HepG2 (cell line): ENCODE measurements around the gene DDAH2. TPM values are rescaled to one million over a fixed set of nuclear protein-coding genes. Genes with fewer than 3 reads are reported as not detected.

Experiments used
- ARHGAP35 ChIP-seq: sonication (generic); formaldehyde crosslinking; IDR thresholded peaks from 2 replicates; pipeline ENCODE4 v1.9.0; 2022; ENCODE audit warnings: mild to moderate bottlenecking, inconsistent platforms, moderate library complexity, missing genetic modification reagents, borderline replicate concordance
- GABPA ChIP-seq, 2 experiments: IDR thresholded peaks; 2 replicates each; pipeline ENCODE4 v1.6.1; 2011 to 2016; ENCODE audit warnings: low read depth in 2 of 2, low read length in 1 of 2, missing biosample characterization in 1 of 2, missing genetic modification characterization in 1 of 2
- IKZF5 ChIP-seq: IDR thresholded peaks from 2 replicates; pipeline ENCODE4 v1.6.1; 2018; ENCODE audit warnings: missing genetic modification reagents, mild to moderate bottlenecking, missing compliant biosample characterization
- KAT7 ChIP-seq: IDR thresholded peaks from 2 replicates; pipeline ENCODE4 v1.6.1; 2018; ENCODE audit warnings: borderline replicate concordance, missing compliant biosample characterization
- KLF15 ChIP-seq: sonication (generic); formaldehyde crosslinking; IDR thresholded peaks from 2 replicates; pipeline ENCODE4 v1.8.1; 2023; ENCODE audit warnings: borderline replicate concordance, mild to moderate bottlenecking, inconsistent platforms, missing genetic modification reagents, mixed read lengths
- MBD4 ChIP-seq: IDR thresholded peaks from 2 replicates; pipeline ENCODE4 v1.6.1; 2012; ENCODE audit warnings: low read length, inconsistent platforms, borderline replicate concordance
- MED1 ChIP-seq: sonication (generic); formaldehyde crosslinking; IDR thresholded peaks from 2 replicates; pipeline ENCODE4 v1.4.0; 2020; ENCODE audit warnings: missing genetic modification reagents
- NCOA1 ChIP-seq: sonication (generic); formaldehyde crosslinking; IDR thresholded peaks from 2 replicates; pipeline ENCODE4 v1.9.0; 2021; ENCODE audit warnings: missing genetic modification reagents
- ONECUT2 ChIP-seq: sonication (generic); formaldehyde crosslinking; IDR thresholded peaks from 2 replicates; pipeline ENCODE4 v1.4.0; 2020; ENCODE audit warnings: missing genetic modification reagents
- PAWR ChIP-seq: sonication (generic); formaldehyde crosslinking; IDR thresholded peaks from 2 replicates; pipeline ENCODE4 v1.4.0; 2020; ENCODE audit warnings: missing genetic modification reagents, mild to moderate bottlenecking, borderline replicate concordance
- POGK ChIP-seq: sonication (generic); formaldehyde crosslinking; conservative IDR thresholded peaks from 2 replicates; pipeline ENCODE4 v1.8.0; 2022; ENCODE audit warnings: mild to moderate bottlenecking, moderate library complexity, missing genetic modification reagents
- SALL2 ChIP-seq: sonication (generic); formaldehyde crosslinking; IDR thresholded peaks from 2 replicates; pipeline ENCODE4 v1.8.1; 2023; ENCODE audit warnings: mild to moderate bottlenecking, missing genetic modification reagents, inconsistent platforms
- ZBTB7B ChIP-seq: sonication (generic); formaldehyde crosslinking; IDR thresholded peaks from 2 replicates; pipeline ENCODE4 v1.4.0; 2020; ENCODE audit warnings: missing genetic modification reagents
- ZC3H4 ChIP-seq: sonication (generic); formaldehyde crosslinking; IDR thresholded peaks from 2 replicates; pipeline ENCODE4 v1.4.0; 2020; ENCODE audit warnings: missing genetic modification reagents, borderline replicate concordance
- ZNF337 ChIP-seq: sonication (generic); formaldehyde crosslinking; IDR thresholded peaks from 2 replicates; pipeline ENCODE4 v1.5.1; 2020; ENCODE audit warnings: missing genetic modification reagents, low read depth, mild to moderate bottlenecking, borderline replicate concordance
- ZNF614 ChIP-seq: IDR thresholded peaks from 2 replicates; pipeline ENCODE4 v1.6.1; 2018; ENCODE audit warnings: missing biosample characterization, missing genetic modification reagents, inconsistent platforms, borderline replicate concordance
- ZNF704 ChIP-seq: sonication (generic); formaldehyde crosslinking; IDR thresholded peaks from 2 replicates; pipeline ENCODE4 v1.8.1; 2023; ENCODE audit warnings: mild to moderate bottlenecking, inconsistent platforms, moderate library complexity, missing genetic modification reagents, borderline replicate concordance
- ZNF720 ChIP-seq: sonication (generic); formaldehyde crosslinking; IDR thresholded peaks from 2 replicates; pipeline ENCODE4 v1.4.0; 2020; ENCODE audit warnings: missing genetic modification reagents
- ZNF788 ChIP-seq: sonication (generic); formaldehyde crosslinking; IDR thresholded peaks from 2 replicates; pipeline ENCODE4 v1.5.0; 2020; ENCODE audit warnings: mild to moderate bottlenecking, missing genetic modification reagents, borderline replicate concordance
- ZNF879 ChIP-seq: sonication (generic); formaldehyde crosslinking; IDR thresholded peaks from 2 replicates; pipeline ENCODE4 v1.8.1; 2023; ENCODE audit warnings: missing genetic modification reagents
- polyA plus RNA-seq, 8 experiments: library from polyadenylated mRNA; depleted of rRNA in 3 of 8; stranded (reverse) in 7 of 8; unstranded in 1 of 8; fragments of >200 nt; fragmentation: Illumina TruSeq in 4 of 8; extraction: Trizol in 4 of 8; gene quantifications; 2 replicates each; pipeline versions ENCODE4 v1.2.1 to v1.2.3, GENCODE V29; 2011 to 2016; ENCODE audit warnings: low read depth in 4 of 8, missing spikeins in 1 of 8, mixed read lengths in 1 of 8; ENCODE audit not compliant: insufficient read depth in 1 of 8
- total RNA-seq, 5 experiments: library from RNA; depleted of rRNA; stranded (reverse); fragments of >200 nt; fragmentation: Illumina TruSeq; extraction: Trizol; gene quantifications; 2 replicates each; pipeline ENCODE4 v1.2.3, GENCODE V29; 2016; ENCODE audit warnings: low read depth in 1 of 5
- TF ChIP-seq, protein P1 (sequence below): sonication (generic); formaldehyde crosslinking; IDR thresholded peaks from 2 replicates; pipeline ENCODE4 v1.9.0; 2021; ENCODE audit warnings: missing genetic modification reagents, borderline replicate concordance
- TF ChIP-seq, protein P2 (sequence below): sonication (generic); formaldehyde crosslinking; conservative IDR thresholded peaks from 2 replicates; pipeline ENCODE4 v1.4.0; 2020; ENCODE audit warnings: missing genetic modification reagents

DDAH2 gene
- total and polyA plus RNA-seq, 2 of the 13 experiments (the other 11 are each of a cell fraction or from before 2014, with no cell fraction given) = 16.4 to 21.1 TPM

- TF ChIP-seq ZNF704 (CRISPR knock-in tag) (0 out of 2 replicates have a peak, but pooled peaks have one; percentile 64), ZNF788 (CRISPR knock-in tag) (no peak; the same call in 1 of the 2 replicates), KLF15 (CRISPR knock-in tag) (no peak), ZC3H4 (CRISPR knock-in tag) (peak; percentile 56; the same call in 1 of the 2 replicates), ZBTB7B (CRISPR knock-in tag) (no peak; the same call in 1 of the 2 replicates), MBD4 (no peak), GABPA (IDR thresholded peaks at IDR 0.05; ENCODE audit: low read depth, low read length) (no peak), GABPA (CRISPR knock-in tag; IDR thresholded peaks at IDR 0.05; ENCODE audit: low read depth) (no peak), ONECUT2 (CRISPR knock-in tag) (no peak), PAWR (CRISPR knock-in tag) (no peak; the same call in 1 of the 2 replicates), ZNF337 (CRISPR knock-in tag) (0 out of 2 replicates have a peak, but pooled peaks have one; percentile 14), ARHGAP35 (CRISPR knock-in tag) (peak; percentile 36; the same call in 1 of the 2 replicates), POGK (CRISPR knock-in tag) (no peak), ZNF720 (CRISPR knock-in tag) (no peak), ZNF879 (CRISPR knock-in tag) (no peak; the same call in 1 of the 2 replicates), ZNF614 (CRISPR knock-in tag) (no peak), KAT7 (CRISPR knock-in tag) (no peak), NCOA1 (0 out of 2 replicates have a peak, but pooled peaks have one; percentile 70), IKZF5 (CRISPR knock-in tag) (peak; percentile 10; the same call in 1 of the 2 replicates), MED1 (CRISPR knock-in tag) (peak; percentile 29), SALL2 (CRISPR knock-in tag) (peak; percentile 85; the same call in 1 of the 2 replicates)
- TF ChIP-seq, protein P1, sequence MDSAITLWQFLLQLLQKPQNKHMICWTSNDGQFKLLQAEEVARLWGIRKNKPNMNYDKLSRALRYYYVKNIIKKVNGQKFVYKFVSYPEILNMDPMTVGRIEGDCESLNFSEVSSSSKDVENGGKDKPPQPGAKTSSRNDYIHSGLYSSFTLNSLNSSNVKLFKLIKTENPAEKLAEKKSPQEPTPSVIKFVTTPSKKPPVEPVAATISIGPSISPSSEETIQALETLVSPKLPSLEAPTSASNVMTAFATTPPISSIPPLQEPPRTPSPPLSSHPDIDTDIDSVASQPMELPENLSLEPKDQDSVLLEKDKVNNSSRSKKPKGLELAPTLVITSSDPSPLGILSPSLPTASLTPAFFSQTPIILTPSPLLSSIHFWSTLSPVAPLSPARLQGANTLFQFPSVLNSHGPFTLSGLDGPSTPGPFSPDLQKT (CRISPR knock-in tag) = no peak
- TF ChIP-seq, protein P2, sequence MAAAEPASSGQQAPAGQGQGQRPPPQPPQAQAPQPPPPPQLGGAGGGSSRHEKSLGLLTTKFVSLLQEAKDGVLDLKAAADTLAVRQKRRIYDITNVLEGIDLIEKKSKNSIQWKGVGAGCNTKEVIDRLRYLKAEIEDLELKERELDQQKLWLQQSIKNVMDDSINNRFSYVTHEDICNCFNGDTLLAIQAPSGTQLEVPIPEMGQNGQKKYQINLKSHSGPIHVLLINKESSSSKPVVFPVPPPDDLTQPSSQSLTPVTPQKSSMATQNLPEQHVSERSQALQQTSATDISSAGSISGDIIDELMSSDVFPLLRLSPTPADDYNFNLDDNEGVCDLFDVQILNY (CRISPR knock-in tag) = no peak
Measured at GRCh38 chr6:31729979-31730630, 1.0 kb upstream of the DDAH2 start (continued).
